Right lobe of liver (tissue), 4 donors: Measurements from ENCODE around the gene CDC37.
"Not testable (repeated sequence)": the region's sequence is repeated elsewhere in the genome, so short reads cannot be mapped to it uniquely, and the experiment has no call there.

ENCODE experiments used
- CTCF ChIP-seq, 4 donors: fragments of 200-600 bp in 3 of 4; fragments of 450-650 bp in 1 of 4; IDR thresholded peaks; one replicate each; pipeline versions ENCODE4 v1.5.1 to v1.8.0; 2016 to 2022; ENCODE audit warnings: antibody characterized with exemption in 4 of 4, mild to moderate bottlenecking in 2 of 4
- POLR2A ChIP-seq: fragments of 450-650 bp; IDR thresholded peaks from one replicate; pipeline ENCODE4 v1.6.1; 2017; ENCODE audit warnings: antibody characterized with exemption, mild to moderate bottlenecking
- donor health status: DM: no; HTN: no; CAD: no.
- donor health status: DM: no; HTN: no; CAD: no.
- donor health status: DM: no; HTN: yes; CAD: no.

DNA sequence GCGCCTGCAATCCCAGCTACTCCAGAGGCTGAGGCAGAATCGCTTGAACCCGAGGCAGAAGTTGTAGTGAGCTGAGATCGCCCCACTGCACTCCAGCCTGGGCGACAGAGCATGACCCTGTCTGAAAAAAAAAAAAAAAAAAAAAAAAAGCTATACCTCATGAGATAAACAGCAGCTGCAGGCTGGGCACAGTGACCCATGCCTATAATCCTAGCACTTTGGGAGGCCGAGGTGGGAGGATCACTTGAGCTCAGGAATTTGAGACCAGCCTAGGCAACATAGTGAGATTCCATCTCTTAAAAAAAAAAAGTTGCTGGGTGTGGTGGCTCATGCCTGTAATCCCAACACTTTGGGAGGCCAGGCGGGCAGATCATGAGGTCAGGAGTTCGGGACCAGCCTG is 4.0 kb downstream of the CDC37 start:
- not testable (repeated sequence) for TF ChIP-seq CTCF (IDR thresholded peaks at IDR 0.05); POLR2A
